ENCODE data around the gene BRINP1. TPM values are rescaled to one million over a fixed set of nuclear protein-coding genes. Genes with fewer than 3 reads are reported as not detected.

Gene BRINP1
- total RNA-seq, 1 experiment from 2014 or later: 14.0 TPM

DNA sequence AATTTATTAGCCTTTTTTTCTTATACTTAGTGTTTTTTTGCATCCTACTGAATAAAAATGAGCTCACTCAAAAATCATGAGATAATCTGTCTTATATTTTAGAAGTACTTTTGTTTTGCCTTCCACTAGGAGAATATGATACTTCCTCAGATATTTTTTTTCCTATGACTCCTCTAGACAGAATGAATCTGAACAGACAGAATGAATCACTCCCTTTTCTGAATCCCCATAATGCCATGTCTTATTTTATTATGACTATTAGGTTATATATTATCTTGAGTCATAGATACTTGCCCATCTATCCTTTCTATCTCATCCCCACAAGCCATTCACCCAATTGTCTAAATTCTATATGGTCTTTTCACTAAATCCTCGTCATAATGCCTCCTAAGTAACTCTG lies 134.6 kb downstream of the BRINP1 start:
- H3K4me1 ChIP-seq (ENCODE audit: insufficient read depth, low read length): no peaks in the 10 kb centered on the region
- no peak overlapping the region for H2AFZ ChIP-seq (ENCODE audit: low read length)
- H3K56ac ChIP-seq (ENCODE audit: insufficient read length, low read depth, low read length): no peak overlapping the region
- Mint-ChIP-seq H3K27me3 (ENCODE audit: low read depth) (no peaks in the 10 kb centered on the region), H3K27ac (no peak overlapping the region), H3K4me1 (no peaks in the 10 kb centered on the region), H3K9me3 (no peaks in the 10 kb centered on the region; a peak in 1 of 5 replicates), H3K36me3 (ENCODE audit: insufficient read depth in 1 of 3, low read depth in 3 of 3) (no peaks in the 10 kb centered on the region; a peak in 2 of 7 replicates), H3K4me3 (no peak overlapping the region)
- no peak overlapping the region for H3K23ac ChIP-seq (ENCODE audit: insufficient read length, low read depth, low read length)
- no peak overlapping the region for H3K9ac ChIP-seq (ENCODE audit: extremely low read depth, insufficient read length, low read length)
- H3K4ac ChIP-seq (ENCODE audit: low read depth, low read length): no peak overlapping the region
- no peaks in the 10 kb centered on the region for H3K23me2 ChIP-seq (ENCODE audit: insufficient read length, low read depth, low read length, poor library complexity, severe bottlenecking)
- H3K79me2 ChIP-seq (ENCODE audit: insufficient read depth, low read length): no peaks in the 10 kb centered on the region
- no peak overlapping the region for H3K14ac ChIP-seq (ENCODE audit: insufficient read depth, low read length)
- no peaks in the 10 kb centered on the region for H3K9me3 ChIP-seq (ENCODE audit: control insufficient read depth, low read depth, low read length)
- H2AK5ac ChIP-seq (ENCODE audit: insufficient read length, low read length): no peak overlapping the region
- no peak overlapping the region for H4K91ac ChIP-seq (ENCODE audit: insufficient read length, low read depth, low read length)
- no CpG with 5 or more reads among the region's 1 CpG for WGBS (ENCODE audit: extremely low coverage, insufficient read length, low lambda C conversion rate)
- TF ChIP-seq, protein P1, sequence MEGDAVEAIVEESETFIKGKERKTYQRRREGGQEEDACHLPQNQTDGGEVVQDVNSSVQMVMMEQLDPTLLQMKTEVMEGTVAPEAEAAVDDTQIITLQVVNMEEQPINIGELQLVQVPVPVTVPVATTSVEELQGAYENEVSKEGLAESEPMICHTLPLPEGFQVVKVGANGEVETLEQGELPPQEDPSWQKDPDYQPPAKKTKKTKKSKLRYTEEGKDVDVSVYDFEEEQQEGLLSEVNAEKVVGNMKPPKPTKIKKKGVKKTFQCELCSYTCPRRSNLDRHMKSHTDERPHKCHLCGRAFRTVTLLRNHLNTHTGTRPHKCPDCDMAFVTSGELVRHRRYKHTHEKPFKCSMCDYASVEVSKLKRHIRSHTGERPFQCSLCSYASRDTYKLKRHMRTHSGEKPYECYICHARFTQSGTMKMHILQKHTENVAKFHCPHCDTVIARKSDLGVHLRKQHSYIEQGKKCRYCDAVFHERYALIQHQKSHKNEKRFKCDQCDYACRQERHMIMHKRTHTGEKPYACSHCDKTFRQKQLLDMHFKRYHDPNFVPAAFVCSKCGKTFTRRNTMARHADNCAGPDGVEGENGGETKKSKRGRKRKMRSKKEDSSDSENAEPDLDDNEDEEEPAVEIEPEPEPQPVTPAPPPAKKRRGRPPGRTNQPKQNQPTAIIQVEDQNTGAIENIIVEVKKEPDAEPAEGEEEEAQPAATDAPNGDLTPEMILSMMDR (conservative IDR thresholded peaks at IDR 0.05): no peak
- H4K8ac ChIP-seq (replicated peaks; ENCODE audit: insufficient read length, low read depth, low read length): no peak overlapping the region
- no peak overlapping the region for H2BK120ac ChIP-seq (ENCODE audit: low read depth, low read length, poor library complexity, severe bottlenecking)
- H3K4me2 ChIP-seq (ENCODE audit: insufficient read depth, insufficient read length, low read length): no peak overlapping the region
- H2BK5ac ChIP-seq (ENCODE audit: insufficient read length, low read length): no peak overlapping the region
- no peaks in the 10 kb centered on the region for H4K20me1 ChIP-seq (ENCODE audit: control insufficient read depth, insufficient read depth, insufficient read length)
- H3K27ac ChIP-seq (ENCODE audit: insufficient read length, low read depth, low read length): no peak overlapping the region
- no peak overlapping the region for H2BK12ac ChIP-seq (ENCODE audit: insufficient read length, low read depth, low read length)
- H4K5ac ChIP-seq (ENCODE audit: insufficient read length, low read depth, low read length): no peak overlapping the region
- H3K18ac ChIP-seq (ENCODE audit: insufficient read length, low read depth, low read length): no peak overlapping the region
- no peaks in the 10 kb centered on the region for H3K27me3 ChIP-seq (ENCODE audit: insufficient read depth, low read length)
- no peak overlapping the region for H3T11ph ChIP-seq (ENCODE audit: low read length)
- no peak overlapping the region for H2BK15ac ChIP-seq (ENCODE audit: low read depth, low read length)
- no peak overlapping the region for H2BK20ac ChIP-seq (ENCODE audit: low read depth, low read length, poor library complexity, severe bottlenecking)
- DNase-seq: no peak
- H3K79me1 ChIP-seq (ENCODE audit: insufficient read depth, low read depth, low read length, poor library complexity, severe bottlenecking): no peaks in the 10 kb centered on the region

Data from H9 (cell line).